ENCODE results near the gene CEP290. TPM values are rescaled to one million over a fixed set of nuclear protein-coding genes. Genes with fewer than 3 reads are reported as not detected.

CEP290 gene
- total and polyA plus RNA-seq, 2 experiments from 2014 or later: 17.3 to 25.7 TPM

DNA sequence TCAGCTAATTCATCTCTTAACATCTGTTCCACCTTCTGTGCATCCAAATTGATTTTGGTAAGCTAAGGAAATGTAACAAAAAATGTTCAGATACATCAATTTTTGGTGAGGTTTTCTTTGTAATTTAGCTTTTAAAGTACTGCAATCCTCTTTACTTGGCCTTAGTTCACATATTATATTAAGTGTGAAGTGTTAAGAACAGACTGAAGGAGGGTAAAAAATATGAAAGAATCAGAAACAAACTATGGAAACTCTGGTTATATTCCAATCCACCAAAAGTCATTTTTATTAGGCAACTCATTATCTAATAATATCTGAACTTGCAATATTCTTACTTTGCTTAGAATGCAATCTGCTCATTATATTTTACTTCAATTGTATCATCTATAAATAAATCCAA, 49.1 kb downstream of the CEP290 start (continued):
- TF ChIP-seq, protein P1, sequence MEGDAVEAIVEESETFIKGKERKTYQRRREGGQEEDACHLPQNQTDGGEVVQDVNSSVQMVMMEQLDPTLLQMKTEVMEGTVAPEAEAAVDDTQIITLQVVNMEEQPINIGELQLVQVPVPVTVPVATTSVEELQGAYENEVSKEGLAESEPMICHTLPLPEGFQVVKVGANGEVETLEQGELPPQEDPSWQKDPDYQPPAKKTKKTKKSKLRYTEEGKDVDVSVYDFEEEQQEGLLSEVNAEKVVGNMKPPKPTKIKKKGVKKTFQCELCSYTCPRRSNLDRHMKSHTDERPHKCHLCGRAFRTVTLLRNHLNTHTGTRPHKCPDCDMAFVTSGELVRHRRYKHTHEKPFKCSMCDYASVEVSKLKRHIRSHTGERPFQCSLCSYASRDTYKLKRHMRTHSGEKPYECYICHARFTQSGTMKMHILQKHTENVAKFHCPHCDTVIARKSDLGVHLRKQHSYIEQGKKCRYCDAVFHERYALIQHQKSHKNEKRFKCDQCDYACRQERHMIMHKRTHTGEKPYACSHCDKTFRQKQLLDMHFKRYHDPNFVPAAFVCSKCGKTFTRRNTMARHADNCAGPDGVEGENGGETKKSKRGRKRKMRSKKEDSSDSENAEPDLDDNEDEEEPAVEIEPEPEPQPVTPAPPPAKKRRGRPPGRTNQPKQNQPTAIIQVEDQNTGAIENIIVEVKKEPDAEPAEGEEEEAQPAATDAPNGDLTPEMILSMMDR (conservative IDR thresholded peaks at IDR 0.05; ENCODE audit: low read depth in 2 of 2): no peak
- TF ChIP-seq NANOG (IDR thresholded peaks at IDR 0.05; ENCODE audit: borderline replicate concordance): no peak
- no peak for TF ChIP-seq JUNB (IDR thresholded peaks at IDR 0.05; ENCODE audit: unreplicated experiment)
- no peak for TF ChIP-seq EZH2phosphoT487 (IDR thresholded peaks at IDR 0.05; ENCODE audit: unreplicated experiment)
- no peak for TF ChIP-seq EZH2 (IDR thresholded peaks at IDR 0.05; ENCODE audit: low read depth, unreplicated experiment)
- TF ChIP-seq CREB1 (CRISPR knock-in tag; IDR thresholded peaks at IDR 0.05; ENCODE audit: low read depth): no peak
- TF ChIP-seq ZNF331 (CRISPR knock-in tag; IDR thresholded peaks at IDR 0.05; ENCODE audit: low read depth): no peak
- TF ChIP-seq, protein P2, sequence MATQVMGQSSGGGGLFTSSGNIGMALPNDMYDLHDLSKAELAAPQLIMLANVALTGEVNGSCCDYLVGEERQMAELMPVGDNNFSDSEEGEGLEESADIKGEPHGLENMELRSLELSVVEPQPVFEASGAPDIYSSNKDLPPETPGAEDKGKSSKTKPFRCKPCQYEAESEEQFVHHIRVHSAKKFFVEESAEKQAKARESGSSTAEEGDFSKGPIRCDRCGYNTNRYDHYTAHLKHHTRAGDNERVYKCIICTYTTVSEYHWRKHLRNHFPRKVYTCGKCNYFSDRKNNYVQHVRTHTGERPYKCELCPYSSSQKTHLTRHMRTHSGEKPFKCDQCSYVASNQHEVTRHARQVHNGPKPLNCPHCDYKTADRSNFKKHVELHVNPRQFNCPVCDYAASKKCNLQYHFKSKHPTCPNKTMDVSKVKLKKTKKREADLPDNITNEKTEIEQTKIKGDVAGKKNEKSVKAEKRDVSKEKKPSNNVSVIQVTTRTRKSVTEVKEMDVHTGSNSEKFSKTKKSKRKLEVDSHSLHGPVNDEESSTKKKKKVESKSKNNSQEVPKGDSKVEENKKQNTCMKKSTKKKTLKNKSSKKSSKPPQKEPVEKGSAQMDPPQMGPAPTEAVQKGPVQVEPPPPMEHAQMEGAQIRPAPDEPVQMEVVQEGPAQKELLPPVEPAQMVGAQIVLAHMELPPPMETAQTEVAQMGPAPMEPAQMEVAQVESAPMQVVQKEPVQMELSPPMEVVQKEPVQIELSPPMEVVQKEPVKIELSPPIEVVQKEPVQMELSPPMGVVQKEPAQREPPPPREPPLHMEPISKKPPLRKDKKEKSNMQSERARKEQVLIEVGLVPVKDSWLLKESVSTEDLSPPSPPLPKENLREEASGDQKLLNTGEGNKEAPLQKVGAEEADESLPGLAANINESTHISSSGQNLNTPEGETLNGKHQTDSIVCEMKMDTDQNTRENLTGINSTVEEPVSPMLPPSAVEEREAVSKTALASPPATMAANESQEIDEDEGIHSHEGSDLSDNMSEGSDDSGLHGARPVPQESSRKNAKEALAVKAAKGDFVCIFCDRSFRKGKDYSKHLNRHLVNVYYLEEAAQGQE (IDR thresholded peaks at IDR 0.05; ENCODE audit: unreplicated experiment): no peak
- no peak for TF ChIP-seq STAT1 (IDR thresholded peaks at IDR 0.05; ENCODE audit: unreplicated experiment)
- no peak for TF ChIP-seq POLR2AphosphoS5 (IDR thresholded peaks at IDR 0.05; ENCODE audit: low read depth)
- TF ChIP-seq, protein P3, sequence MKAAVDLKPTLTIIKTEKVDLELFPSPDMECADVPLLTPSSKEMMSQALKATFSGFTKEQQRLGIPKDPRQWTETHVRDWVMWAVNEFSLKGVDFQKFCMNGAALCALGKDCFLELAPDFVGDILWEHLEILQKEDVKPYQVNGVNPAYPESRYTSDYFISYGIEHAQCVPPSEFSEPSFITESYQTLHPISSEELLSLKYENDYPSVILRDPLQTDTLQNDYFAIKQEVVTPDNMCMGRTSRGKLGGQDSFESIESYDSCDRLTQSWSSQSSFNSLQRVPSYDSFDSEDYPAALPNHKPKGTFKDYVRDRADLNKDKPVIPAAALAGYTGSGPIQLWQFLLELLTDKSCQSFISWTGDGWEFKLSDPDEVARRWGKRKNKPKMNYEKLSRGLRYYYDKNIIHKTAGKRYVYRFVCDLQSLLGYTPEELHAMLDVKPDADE (IDR thresholded peaks at IDR 0.05): no peak

DNA sequence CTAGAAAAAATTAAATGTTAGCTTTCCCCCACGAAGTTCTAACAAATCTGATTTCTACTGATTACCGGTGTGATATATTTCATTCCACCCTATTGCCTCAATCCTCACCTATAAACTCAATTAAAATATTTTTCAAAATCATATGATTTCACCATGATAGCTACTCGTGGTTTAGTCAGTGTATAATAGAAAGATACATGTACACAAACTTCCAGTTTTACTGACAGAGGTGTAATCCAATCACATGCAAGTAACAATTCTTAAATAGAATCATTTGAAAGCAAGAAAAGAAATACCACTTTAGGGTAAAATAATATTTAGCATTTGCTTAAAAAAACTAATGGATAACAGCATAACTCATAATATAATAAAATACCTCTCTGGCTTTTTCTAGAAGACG, 57.7 kb downstream of the CEP290 start:
- Histone ChIP-seq H4K20me1 (replicated peaks; ENCODE audit: insufficient read depth) (no peaks in the 10 kb centered on the region), H3K4me3 (no peak overlapping the region), H3K27ac (ENCODE audit: low read depth) (no peak overlapping the region), H3K79me2 (replicated peaks; ENCODE audit: insufficient read depth) (no peaks in the 10 kb centered on the region), H3K4me1 (ENCODE audit: insufficient read depth) (no peaks in the 10 kb centered on the region), H3K9me2 (ENCODE audit: insufficient read depth) (no peaks in the 10 kb centered on the region), H3K36me3 (ENCODE audit: insufficient read depth) (no peaks in the 10 kb centered on the region), H3K27me3 (ENCODE audit: insufficient read depth) (no peaks in the 10 kb centered on the region), H3F3A (replicated peaks; ENCODE audit: low read depth) (no peaks in the 10 kb centered on the region), H2AFZ (no peak overlapping the region), H3K4me2 (no peak overlapping the region)
- no peaks in the 10 kb centered on the region for H3K4me1 Mint-ChIP-seq
- no peak for TF ChIP-seq STAT1 (IDR thresholded peaks at IDR 0.05; ENCODE audit: unreplicated experiment)
- TF ChIP-seq, protein P1 (conservative IDR thresholded peaks at IDR 0.05; ENCODE audit: low read depth in 2 of 2): no peak
- peaks cover 5% of the 10 kb centered on the region; the same call in 2 of the 3 replicates for H3K36me3 Mint-ChIP-seq (ENCODE audit: low read depth)
- DNase-seq (ENCODE audit: low spot score): no peak
- no peak for ATAC-seq
- no peaks in the 10 kb centered on the region for H3K27me3 Mint-ChIP-seq (ENCODE audit: insufficient read depth, low read depth, poor library complexity)
- no peak overlapping the region for H3K27ac Mint-ChIP-seq
- no peaks in the 10 kb centered on the region for H3K9me3 Mint-ChIP-seq
- no peak overlapping the region for H3K4me3 Mint-ChIP-seq

Data from GM23338 (cell line).